ENCODE measurements around the gene ZBTB34. TPM values are rescaled to one million over a fixed set of nuclear protein-coding genes. Genes with fewer than 3 reads are reported as not detected.
"Not testable (repeated sequence)": the region's sequence is repeated elsewhere in the genome, so short reads cannot be mapped to it uniquely, and the experiment has no call there.

ZBTB34 gene
- total RNA-seq, 1 experiment from 2014 or later, result 15.8 TPM

GRCh38 chr9:126822873-126823272 is 37.6 kb upstream of the ZBTB34 start:
- H2BK12ac ChIP-seq (ENCODE audit: insufficient read length, low read depth, low read length), result no peak overlapping the region
- no peak overlapping the region for H3K23ac ChIP-seq (ENCODE audit: insufficient read length, low read depth, low read length)
- H2BK5ac ChIP-seq (ENCODE audit: insufficient read length, low read length), result no peak overlapping the region
- Mint-ChIP-seq H3K4me3 (no peak overlapping the region), H3K4me1 (peaks cover 6% of the 10 kb centered on the region in 2 experiments; a peak in 2 of 4 replicates), H3K27ac (no peak overlapping the region), H3K27me3 (ENCODE audit: low read depth) (peaks cover 1% of the 10 kb centered on the region; the same call in 1 of the 2 replicates), H3K36me3 (ENCODE audit: insufficient read depth in 1 of 3, low read depth in 3 of 3) (peaks cover 25 to 47% (median 45%) of the 10 kb centered on the region in 3 experiments), H3K9me3 (peaks cover 18 to 21% of the 10 kb centered on the region in 2 experiments)
- no peak overlapping the region for H4K5ac ChIP-seq (ENCODE audit: insufficient read length, low read depth, low read length)
- no peak overlapping the region for H2AFZ ChIP-seq (ENCODE audit: low read length)
- no peak overlapping the region for H3K4ac ChIP-seq (ENCODE audit: low read depth, low read length)
- H3K79me2 ChIP-seq (ENCODE audit: insufficient read depth, low read length), result no peaks in the 10 kb centered on the region; the same call in 1 of the 2 replicates
- H2BK20ac ChIP-seq (ENCODE audit: low read depth, low read length, poor library complexity, severe bottlenecking), result no peak overlapping the region
- H2AK5ac ChIP-seq (ENCODE audit: insufficient read length, low read length), result no peak overlapping the region
- no peak overlapping the region for H3K18ac ChIP-seq (ENCODE audit: insufficient read length, low read depth, low read length)
- no peak for TF ChIP-seq CTCF (conservative IDR thresholded peaks at IDR 0.05)
- H4K91ac ChIP-seq (ENCODE audit: insufficient read length, low read depth, low read length), result no peak overlapping the region
- H3T11ph ChIP-seq (ENCODE audit: low read length), result no peak overlapping the region
- no peaks in the 10 kb centered on the region for H4K20me1 ChIP-seq (ENCODE audit: control insufficient read depth, insufficient read depth, insufficient read length)
- H2BK15ac ChIP-seq (ENCODE audit: low read depth, low read length), result no peak overlapping the region
- no peaks in the 10 kb centered on the region for H3K4me1 ChIP-seq (ENCODE audit: insufficient read depth, low read length)
- peaks cover 16% of the 10 kb centered on the region for H3K9me3 ChIP-seq (ENCODE audit: control insufficient read depth, low read depth, low read length)
- no peak overlapping the region for H3K9ac ChIP-seq (ENCODE audit: extremely low read depth, insufficient read length, low read length)
- no peaks in the 10 kb centered on the region for H3K23me2 ChIP-seq (ENCODE audit: insufficient read length, low read depth, low read length, poor library complexity, severe bottlenecking)
- H3K27ac ChIP-seq (ENCODE audit: insufficient read length, low read depth, low read length), result no peak overlapping the region
- no peak overlapping the region for H3K14ac ChIP-seq (ENCODE audit: insufficient read depth, low read length)
- no peak overlapping the region for H3K4me2 ChIP-seq (ENCODE audit: insufficient read depth, insufficient read length, low read length)
- no peak overlapping the region for H3K56ac ChIP-seq (ENCODE audit: insufficient read length, low read depth, low read length)
- no peak for DNase-seq
- no peak overlapping the region for H4K8ac ChIP-seq (replicated peaks; ENCODE audit: insufficient read length, low read depth, low read length)
- no peak overlapping the region for H2BK120ac ChIP-seq (ENCODE audit: low read depth, low read length, poor library complexity, severe bottlenecking)
- no peaks in the 10 kb centered on the region for H3K79me1 ChIP-seq (ENCODE audit: insufficient read depth, low read depth, low read length, poor library complexity, severe bottlenecking)
- no CpG with 5 or more reads among the region's 1 CpG for WGBS (ENCODE audit: extremely low coverage, insufficient read length, low lambda C conversion rate)
- H3K27me3 ChIP-seq (ENCODE audit: insufficient read depth, low read length), result no peaks in the 10 kb centered on the region

GRCh38 chr9:126824052-126824451 is 36.4 kb upstream of the ZBTB34 start:
- not testable (repeated sequence) for H3K18ac ChIP-seq (ENCODE audit: insufficient read length, low read depth, low read length); H3K23me2 ChIP-seq (ENCODE audit: insufficient read length, low read depth, low read length, poor library complexity, severe bottlenecking); H4K91ac ChIP-seq (ENCODE audit: insufficient read length, low read depth, low read length); H3K23ac ChIP-seq (ENCODE audit: insufficient read length, low read depth, low read length); H3K14ac ChIP-seq (ENCODE audit: insufficient read depth, low read length); H2BK12ac ChIP-seq (ENCODE audit: insufficient read length, low read depth, low read length); H4K8ac ChIP-seq (replicated peaks; ENCODE audit: insufficient read length, low read depth, low read length); H3K9me3 ChIP-seq (ENCODE audit: control insufficient read depth, low read depth, low read length); H2BK120ac ChIP-seq (ENCODE audit: low read depth, low read length, poor library complexity, severe bottlenecking); H2BK5ac ChIP-seq (ENCODE audit: insufficient read length, low read length); H3K56ac ChIP-seq (ENCODE audit: insufficient read length, low read depth, low read length); H3K79me1 ChIP-seq (ENCODE audit: insufficient read depth, low read depth, low read length, poor library complexity, severe bottlenecking); H3K27ac Mint-ChIP-seq; H3K9ac ChIP-seq (ENCODE audit: extremely low read depth, insufficient read length, low read length); H2AK5ac ChIP-seq (ENCODE audit: insufficient read length, low read length); H3K4me1 ChIP-seq (ENCODE audit: insufficient read depth, low read length); H3K27ac ChIP-seq (ENCODE audit: insufficient read length, low read depth, low read length); H3T11ph ChIP-seq (ENCODE audit: low read length); H3K4me2 ChIP-seq (ENCODE audit: insufficient read depth, insufficient read length, low read length); H3K4me3 Mint-ChIP-seq; H3K4me1 Mint-ChIP-seq; H4K5ac ChIP-seq (ENCODE audit: insufficient read length, low read depth, low read length); H2AFZ ChIP-seq (ENCODE audit: low read length); H4K20me1 ChIP-seq (ENCODE audit: control insufficient read depth, insufficient read depth, insufficient read length); H3K27me3 ChIP-seq (ENCODE audit: insufficient read depth, low read length); H3K79me2 ChIP-seq (ENCODE audit: insufficient read depth, low read length); DNase-seq; H2BK15ac ChIP-seq (ENCODE audit: low read depth, low read length); H2BK20ac ChIP-seq (ENCODE audit: low read depth, low read length, poor library complexity, severe bottlenecking); H3K27me3 Mint-ChIP-seq (ENCODE audit: low read depth); H3K4ac ChIP-seq (ENCODE audit: low read depth, low read length)
- Mint-ChIP-seq H3K36me3 (ENCODE audit: insufficient read depth in 1 of 3, low read depth in 3 of 3) (peaks cover 14 to 37% (median 36%) of the 10 kb centered on the region in 3 experiments), H3K9me3 (peaks cover 10% of the 10 kb centered on the region in 2 experiments)
- WGBS (ENCODE audit: extremely low coverage, insufficient read length, low lambda C conversion rate), result no CpG with 5 or more reads among the region's 7 CpGs
